Gastroesophageal sphincter (tissue), 4 donors: ENCODE measurements around the gene DIAPH2. TPM values are rescaled to one million over a fixed set of nuclear protein-coding genes. Genes with fewer than 3 reads are reported as not detected.

Source experiments
- ATAC-seq: fragments of 150-250 bp; one replicate; pipeline ENCODE4 v1.9.1; 2016; ENCODE audit warnings: mild to moderate bottlenecking, moderate library complexity
- H3K27ac ChIP-seq, 4 donors: fragments of 200-600 bp; sonication (generic) in 3 of 4; 1 replicate in 3 of 4; 2 replicates in 1 of 4; pipeline ENCODE4 v1.5.1; 2016 to 2019
- H3K27me3 ChIP-seq: fragments of 200-600 bp; sonication (generic); one replicate; pipeline ENCODE4 v1.5.1; 2019
- H3K36me3 ChIP-seq, 2 donors: fragments of 200-600 bp; sonication (generic); one replicate each; pipeline ENCODE4 v1.5.1; 2019; ENCODE audit warnings: control low read depth in 1 of 2
- H3K4me1 ChIP-seq, 3 donors: fragments of 200-600 bp; sonication (generic); 1 replicate in 2 of 3; 2 replicates in 1 of 3; pipeline ENCODE4 v1.5.1; 2016 to 2019; ENCODE audit warnings: control low read depth in 2 of 3
- H3K4me3 ChIP-seq, 2 donors: fragments of 200-600 bp; sonication (generic); one replicate each; pipeline ENCODE4 v1.5.1; 2019; ENCODE audit warnings: mild to moderate bottlenecking in 1 of 2, moderate library complexity in 1 of 2
- H3K9me3 ChIP-seq, 3 donors: fragments of 200-600 bp; sonication (generic); one replicate each; pipeline ENCODE4 v1.5.1; 2017 to 2019; ENCODE audit warnings: control low read depth in 2 of 3
- CTCF ChIP-seq, 4 experiments: fragments of 200-600 bp in 2 of 4; fragments of 450-650 bp in 2 of 4; sonication (generic) in 1 of 4; IDR thresholded peaks; one replicate each; pipeline ENCODE4 v1.5.1; 2017 to 2019; ENCODE audit warnings: antibody characterized with exemption in 4 of 4, mild to moderate bottlenecking in 2 of 4, moderate library complexity in 2 of 4
- EP300 ChIP-seq: sonication (generic); formaldehyde crosslinking; IDR thresholded peaks from one replicate; pipeline ENCODE4 v1.6.1; 2017; ENCODE audit warnings: antibody characterized with exemption, mild to moderate bottlenecking
- POLR2A ChIP-seq, 2 donors: fragments of 450-650 bp; IDR thresholded peaks; one replicate each; pipeline ENCODE4 v1.6.1; 2017; ENCODE audit warnings: antibody characterized with exemption in 2 of 2, mild to moderate bottlenecking in 2 of 2, moderate library complexity in 1 of 2
- POLR2AphosphoS5 ChIP-seq: sonication (generic); formaldehyde crosslinking; IDR thresholded peaks from one replicate; pipeline ENCODE4 v1.6.1; 2017; ENCODE audit warnings: antibody characterized with exemption
- WGBS, 2 donors: methylation state at CpG; one replicate each; pipeline ENCODE4 v1.1.5; 2018; ENCODE audit warnings: low coverage in 1 of 2; 5-methylcytosine and 5-hydroxymethylcytosine counted together
- total RNA-seq, 4 donors: library from RNA; depleted of rRNA; stranded (reverse); fragments of >200 nt; gene quantifications; one replicate each; pipeline ENCODE4 v1.1.0, GENCODE V29; 2016

The DIAPH2 gene
- total RNA-seq, 4 donors from 2014 or later: 46.1 to 93.9 (median 76.5) TPM

GRCh38 chrX:97633798-97634197, 949.2 kb downstream of the DIAPH2 start:
- H3K4me1 ChIP-seq: no peaks in the 10 kb centered on the region
- no peak overlapping the region for H3K27ac ChIP-seq
- ATAC-seq: no peak
- H3K4me3 ChIP-seq: no peak overlapping the region
- no peaks in the 10 kb centered on the region for H3K27me3 ChIP-seq
- no peaks in the 10 kb centered on the region for H3K36me3 ChIP-seq
- H3K9me3 ChIP-seq: no peaks in the 10 kb centered on the region
- 68 to 69% methylated on average over 4 of the region's 4 CpGs for WGBS, 2 donors
- TF ChIP-seq CTCF (IDR thresholded peaks at IDR 0.05) (no peak), POLR2A (IDR thresholded peaks at IDR 0.05) (no peak), POLR2AphosphoS5 (no peak), EP300 (no peak)

GRCh38 chrX:97636473-97637140, 952.0 kb downstream of the DIAPH2 start:
- Histone ChIP-seq H3K9me3 (no peaks in the 10 kb centered on the region), H3K27me3 (no peaks in the 10 kb centered on the region), H3K4me1 (no peaks in the 10 kb centered on the region), H3K36me3 (no peaks in the 10 kb centered on the region), H3K4me3 (no peak overlapping the region), H3K27ac (no peak overlapping the region)
- WGBS, 2 donors: 63 to 84% methylated on average over 2 to 3 of the region's 5 CpGs
- TF ChIP-seq CTCF (IDR thresholded peaks at IDR 0.05): no peak
- TF ChIP-seq POLR2AphosphoS5: no peak
- no peak for TF ChIP-seq POLR2A (IDR thresholded peaks at IDR 0.05)
- TF ChIP-seq EP300: no peak
- ATAC-seq: no peak

- no peaks in the 10 kb centered on the region for H3K27me3 ChIP-seq
- H3K4me1 ChIP-seq: no peaks in the 10 kb centered on the region
- H3K4me3 ChIP-seq: no peak overlapping the region
- WGBS, 2 donors: 30 to 75% methylated on average over 1 to 2 of the region's 2 CpGs
- no peak overlapping the region for H3K27ac ChIP-seq
- no peaks in the 10 kb centered on the region for H3K9me3 ChIP-seq
- TF ChIP-seq EP300 (no peak), POLR2A (IDR thresholded peaks at IDR 0.05) (no peak), CTCF (IDR thresholded peaks at IDR 0.05) (no peak), POLR2AphosphoS5 (no peak)
- ATAC-seq: no peak
- H3K36me3 ChIP-seq: no peaks in the 10 kb centered on the region
Observed at GRCh38 chrX:97637289-97637688, 952.6 kb downstream of the DIAPH2 start.

GRCh38 chrX:97638621-97639020, 954.0 kb downstream of the DIAPH2 start:
- 33 to 64% methylated on average over 2 of the region's 3 CpGs for whole genome bisulfite sequencing, 2 donors
- Histone ChIP-seq H3K27me3 (no peaks in the 10 kb centered on the region), H3K9me3 (no peaks in the 10 kb centered on the region), H3K27ac (no peak overlapping the region), H3K36me3 (no peaks in the 10 kb centered on the region), H3K4me1 (no peaks in the 10 kb centered on the region), H3K4me3 (no peak overlapping the region)
- TF ChIP-seq POLR2A (IDR thresholded peaks at IDR 0.05) (no peak), CTCF (IDR thresholded peaks at IDR 0.05) (no peak), EP300 (no peak), POLR2AphosphoS5 (no peak)
- ATAC-seq: no peak

DNA sequence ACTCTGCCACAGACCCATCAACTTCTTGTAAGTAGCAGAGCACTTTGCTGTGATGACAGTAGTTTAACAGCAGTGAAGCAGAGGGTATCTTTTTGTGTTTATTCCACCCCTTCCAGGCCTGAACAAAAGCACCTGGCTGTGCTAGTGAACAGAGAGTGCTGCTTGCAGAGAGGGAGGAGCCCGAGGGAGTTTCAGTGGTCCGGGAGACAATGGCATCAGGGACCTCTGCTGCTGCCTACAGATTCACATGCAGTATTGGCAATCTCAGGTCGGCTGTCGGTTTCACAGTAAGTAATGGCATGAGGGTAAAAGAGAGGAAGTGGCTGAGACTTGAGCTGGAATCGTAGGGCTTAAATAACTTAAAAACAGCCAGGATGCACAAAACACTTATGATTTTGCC, 954.9 kb downstream of the DIAPH2 start:
- no peaks in the 10 kb centered on the region for H3K36me3 ChIP-seq
- no peak overlapping the region for H3K4me3 ChIP-seq
- no peaks in the 10 kb centered on the region for H3K27me3 ChIP-seq
- WGBS, 2 donors: no CpG with 5 or more reads among the region's 5 CpGs
- no peaks in the 10 kb centered on the region for H3K9me3 ChIP-seq
- no peaks in the 10 kb centered on the region for H3K4me1 ChIP-seq
- ATAC-seq: no peak
- H3K27ac ChIP-seq: no peak overlapping the region
- TF ChIP-seq EP300 (no peak), POLR2AphosphoS5 (no peak), POLR2A (IDR thresholded peaks at IDR 0.05) (no peak), CTCF (IDR thresholded peaks at IDR 0.05) (no peak)
